HCT116 (cell line): ENCODE data around the gene RS1. TPM values are rescaled to one million over a fixed set of nuclear protein-coding genes. Genes with fewer than 3 reads are reported as not detected.

Source experiments
- ATAC-seq: fragments of 200-7000 bp; cut with Tn5 transposase; 2 replicates; pipeline ENCODE4 v1.9.1; 2020; ENCODE audit warnings: mild to moderate bottlenecking, moderate library complexity
- BruUV-seq: library from RNA; stranded (reverse); fragments of 400-500 nt; replicated peaks from 2 replicates; lab custom pipeline; 2021; lab: Mats Ljungman, UMichigan
- CTCF ChIA-PET: fragments of 300-600 bp; sonication (Branson Sonifier 250); formaldehyde crosslinking; loops from one replicate; lab custom pipeline; 2021; ENCODE audit warnings: antibody characterized with exemption; lab: Charles Lee
- POLR2A ChIA-PET: fragments of 300-600, 350-600 bp; sonication (Branson Sonifier 250); formaldehyde crosslinking; loops from one replicate; lab custom pipeline; 2021; ENCODE audit warnings: antibody characterized with exemption; lab: Charles Lee
- RAD21 ChIA-PET, 2 experiments: fragments of 300-600 bp; sonication (Branson Sonifier 250); formaldehyde crosslinking; loops; one replicate each; lab custom pipeline; 2023; ENCODE audit warnings: low total read pairs in 2 of 2; ENCODE audit not compliant: uncharacterized antibody in 2 of 2, unreplicated experiment in 2 of 2, low non-redundant PET in 1 of 2; lab: Charles Lee
- DNase-seq: peaks from one replicate; pipeline ENCODE4 v3.0.0-alpha.2; 2010; ENCODE audit warnings: low read depth, low spot score
- H2AFZ ChIP-seq: fragments of 200-600 bp; shearing (Covaris generic), sonication (generic); 2 replicates; pipeline ENCODE4 v1.6.1; 2017; ENCODE audit warnings: low read depth, mixed run types, mixed read lengths, antibody characterized with exemption, low read length; ENCODE audit not compliant: poor library complexity, severe bottlenecking
- H3K27ac ChIP-seq: 2 replicates; pipeline ENCODE4 v1.5.1; 2012; ENCODE audit warnings: low read depth, low read length
- H3K27me3 ChIP-seq: fragments of 200-600 bp; sonication (generic); 2 replicates; pipeline ENCODE4 v1.6.1; 2016; ENCODE audit warnings: mixed run types, low read length, mixed read lengths; ENCODE audit not compliant: insufficient read depth
- H3K36me3 ChIP-seq, 2 experiments: fragments of 200-500 bp in 1 of 2; fragments of 200-600 bp in 1 of 2; sonication (Bioruptor generic) in 1 of 2; sonication (generic) in 1 of 2; 2 replicates each; pipeline versions ENCODE4 v1.5.1 to v1.6.1; 2014 to 2016; ENCODE audit warnings: low read length in 2 of 2, inconsistent platforms in 1 of 2, mixed read lengths in 1 of 2, mixed run types in 1 of 2; ENCODE audit not compliant: insufficient read depth in 2 of 2, control insufficient read depth in 1 of 2
- H3K4me1 ChIP-seq, 2 experiments: fragments of 200-600 bp in 1 of 2; sonication (generic) in 1 of 2; 2 replicates each; pipeline versions ENCODE4 v1.5.1 to v1.6.1; 2012 to 2017; ENCODE audit warnings: low read length in 2 of 2, inconsistent platforms in 1 of 2, mild to moderate bottlenecking in 1 of 2, mixed read lengths in 1 of 2, mixed run types in 1 of 2, moderate library complexity in 1 of 2; ENCODE audit not compliant: insufficient read depth in 2 of 2, control insufficient read depth in 1 of 2
- H3K4me2 ChIP-seq: fragments of 200-600 bp; sonication (generic); 2 replicates; pipeline ENCODE4 v1.6.1; 2017; ENCODE audit warnings: mixed run types, low read length, mixed read lengths
- H3K4me3 ChIP-seq, 2 experiments: fragments of 200-600 bp in 1 of 2; sonication (generic) in 1 of 2; replicated peaks in 1 of 2; 2 replicates each; pipeline ENCODE4 v1.5.1; 2011 to 2016; ENCODE audit warnings: low read length in 2 of 2, control low read depth in 1 of 2, low read depth in 1 of 2, mild to moderate bottlenecking in 1 of 2, mixed read lengths in 1 of 2, mixed run types in 1 of 2
- H3K79me2 ChIP-seq: fragments of 200-600 bp; sonication (generic); 2 replicates; pipeline ENCODE4 v1.6.1; 2017; ENCODE audit warnings: mild to moderate bottlenecking, mixed run types, low read length, moderate library complexity, mixed read lengths; ENCODE audit not compliant: insufficient read depth
- H3K9ac ChIP-seq: fragments of 200-600 bp; sonication (generic); 2 replicates; pipeline ENCODE4 v1.6.1; 2016; ENCODE audit warnings: low read length, mixed read lengths
- H3K9me2 ChIP-seq: fragments of 200-600 bp; sonication (generic), shearing (Covaris generic); 2 replicates; pipeline ENCODE4 v1.6.1; 2017; ENCODE audit warnings: mixed run types, mild to moderate bottlenecking, moderate library complexity; ENCODE audit not compliant: insufficient read depth
- H3K9me3 ChIP-seq, 2 experiments: fragments of 200-500 bp in 1 of 2; fragments of 200-600 bp in 1 of 2; sonication (Bioruptor generic) in 1 of 2; sonication (generic) in 1 of 2; 2 replicates each; pipeline ENCODE4 v1.6.1; 2014 to 2017; ENCODE audit warnings: low read length in 2 of 2, mixed read lengths in 2 of 2, inconsistent platforms in 1 of 2, low read depth in 1 of 2, mild to moderate bottlenecking in 1 of 2, mixed run types in 1 of 2, moderate library complexity in 1 of 2; ENCODE audit not compliant: control insufficient read depth in 1 of 2, insufficient read depth in 1 of 2
- H4K20me1 ChIP-seq: fragments of 200-600 bp; sonication (generic), shearing (Covaris generic); 2 replicates; pipeline ENCODE4 v1.6.1; 2017; ENCODE audit warnings: mixed run types, mild to moderate bottlenecking, moderate library complexity; ENCODE audit not compliant: insufficient read depth
- ATF3 ChIP-seq: IDR thresholded peaks from 2 replicates; pipeline ENCODE4 v1.6.1; 2012
- CBX3 ChIP-seq: IDR thresholded peaks from 2 replicates; pipeline ENCODE4 v1.6.1; 2012; ENCODE audit warnings: low read depth
- CEBPB ChIP-seq: IDR thresholded peaks from 2 replicates; pipeline ENCODE4 v1.6.1; 2012; ENCODE audit warnings: low read depth
- CTCF ChIP-seq, 3 experiments: fragments of 200-600 bp in 1 of 3; sonication (generic) in 1 of 3; IDR thresholded peaks in 2 of 3; conservative IDR thresholded peaks in 1 of 3; 2 replicates each; pipeline ENCODE4 v1.5.1; 2012 to 2017; ENCODE audit warnings: low read depth in 2 of 3, low read length in 2 of 3, antibody characterized with exemption in 1 of 3, borderline replicate concordance in 1 of 3, control low read depth in 1 of 3, mild to moderate bottlenecking in 1 of 3, mixed read lengths in 1 of 3, mixed run types in 1 of 3, moderate library complexity in 1 of 3; ENCODE audit not compliant: insufficient read depth in 1 of 3
- EZH2phosphoT487 ChIP-seq: fragments of 200-600 bp; IDR thresholded peaks from 2 replicates; pipeline ENCODE4 v1.6.1; 2018; ENCODE audit warnings: antibody characterized with exemption, borderline replicate concordance
- POLR2AphosphoS5 ChIP-seq: IDR thresholded peaks from 2 replicates; pipeline ENCODE4 v1.6.1; 2011; ENCODE audit warnings: mild to moderate bottlenecking, low read depth, low read length, moderate library complexity
- SIN3A ChIP-seq: IDR thresholded peaks from 2 replicates; pipeline ENCODE4 v1.6.1; 2012; ENCODE audit warnings: low read depth
- SP1 ChIP-seq: IDR thresholded peaks from 2 replicates; pipeline ENCODE4 v1.6.1; 2012; ENCODE audit warnings: low read depth
- ZNF274 ChIP-seq: fragments of 200-500 bp; sonication (Bioruptor generic); IDR thresholded peaks from 2 replicates; pipeline ENCODE4 v1.6.1; 2014; ENCODE audit warnings: mild to moderate bottlenecking, low read depth, low read length, inconsistent platforms
- intact Hi-C: fragments of 100-400 bp; cut with micrococcal nuclease; formaldehyde crosslinking; loops from 2 replicates; pipeline ENCODE4 v1.10.0; 2022
- total RNA-seq: library from RNA; stranded (reverse); gene quantifications from one replicate; pipeline ENCODE4 v1.2.1, GENCODE V29; 2021; ENCODE audit not compliant: unreplicated experiment
- TF ChIP-seq, protein P1 (sequence below): IDR thresholded peaks from 2 replicates; pipeline ENCODE4 v1.6.1; 2011; ENCODE audit warnings: mild to moderate bottlenecking, low read length, moderate library complexity; ENCODE audit not compliant: insufficient replicate concordance; ENCODE audit errors: extremely low read depth

Gene RS1
- total RNA-seq, 1 experiment from 2014 or later, result not detected

DNA sequence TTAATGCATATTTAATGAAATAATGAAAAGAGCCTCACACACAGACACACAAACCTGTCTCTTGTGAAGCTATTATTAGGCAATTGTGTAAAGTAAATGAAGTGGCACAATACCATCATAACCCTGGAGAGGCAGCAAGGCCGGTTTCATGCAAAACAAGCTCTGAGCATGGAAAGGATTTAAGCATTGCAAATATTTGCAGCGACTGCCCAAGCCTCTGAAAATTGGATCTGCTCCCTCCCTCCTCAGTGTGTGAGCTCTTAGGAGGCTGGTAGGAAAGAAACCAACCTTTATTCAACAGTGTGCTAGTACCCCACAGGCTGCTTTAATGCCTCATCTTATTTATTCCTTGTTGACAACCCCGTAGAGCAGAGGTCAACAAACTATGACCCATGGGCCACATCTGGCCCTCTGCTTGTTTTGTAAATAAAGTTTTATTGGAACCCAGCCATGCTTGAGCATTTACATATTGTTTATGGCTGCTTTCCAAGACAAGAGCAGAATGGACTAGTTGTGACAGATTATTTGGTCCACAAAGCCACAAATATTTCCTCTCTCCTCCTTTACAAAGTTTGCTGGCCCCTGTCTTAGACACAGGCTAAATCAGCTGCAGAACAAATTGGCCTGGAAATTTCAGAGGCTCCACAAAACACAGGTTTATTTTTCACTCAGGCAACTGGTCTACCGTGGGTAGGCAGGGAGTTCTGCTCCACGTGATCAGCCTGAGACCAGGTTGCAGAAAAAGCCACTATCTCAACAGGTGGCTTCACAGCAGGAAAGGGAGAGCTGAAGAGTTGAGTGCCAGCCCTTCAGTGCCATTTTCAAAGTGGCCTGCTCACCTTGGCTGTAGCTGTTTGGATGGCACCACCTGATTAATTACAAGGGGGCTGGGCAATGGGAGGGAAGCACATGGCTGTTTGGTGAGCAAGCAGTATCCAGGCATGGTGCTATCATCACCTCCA lies 16.8 kb downstream of the RS1 start:
- TF ChIP-seq CTCF (IDR thresholded peaks at IDR 0.05 in 2 of 3, conservative IDR thresholded peaks at IDR 0.05 in 1 of 3; ENCODE audit: borderline replicate concordance in 1 of 3, insufficient read depth in 1 of 3, low read depth in 2 of 3, low read length in 2 of 3), result no peak
- TF ChIP-seq EZH2phosphoT487, result no peak
- no peak for TF ChIP-seq POLR2AphosphoS5
- no peak for TF ChIP-seq SIN3A
- TF ChIP-seq, protein P1, sequence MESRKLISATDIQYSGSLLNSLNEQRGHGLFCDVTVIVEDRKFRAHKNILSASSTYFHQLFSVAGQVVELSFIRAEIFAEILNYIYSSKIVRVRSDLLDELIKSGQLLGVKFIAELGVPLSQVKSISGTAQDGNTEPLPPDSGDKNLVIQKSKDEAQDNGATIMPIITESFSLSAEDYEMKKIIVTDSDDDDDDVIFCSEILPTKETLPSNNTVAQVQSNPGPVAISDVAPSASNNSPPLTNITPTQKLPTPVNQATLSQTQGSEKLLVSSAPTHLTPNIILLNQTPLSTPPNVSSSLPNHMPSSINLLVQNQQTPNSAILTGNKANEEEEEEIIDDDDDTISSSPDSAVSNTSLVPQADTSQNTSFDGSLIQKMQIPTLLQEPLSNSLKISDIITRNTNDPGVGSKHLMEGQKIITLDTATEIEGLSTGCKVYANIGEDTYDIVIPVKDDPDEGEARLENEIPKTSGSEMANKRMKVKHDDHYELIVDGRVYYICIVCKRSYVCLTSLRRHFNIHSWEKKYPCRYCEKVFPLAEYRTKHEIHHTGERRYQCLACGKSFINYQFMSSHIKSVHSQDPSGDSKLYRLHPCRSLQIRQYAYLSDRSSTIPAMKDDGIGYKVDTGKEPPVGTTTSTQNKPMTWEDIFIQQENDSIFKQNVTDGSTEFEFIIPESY, result no peak
- TF ChIP-seq ATF3, result no peak
- no peak for TF ChIP-seq SP1
- no peak for TF ChIP-seq CBX3
- TF ChIP-seq CEBPB, result no peak
- no peak for TF ChIP-seq ZNF274
- RAD21 ChIA-PET, result no interaction called here
- H3K9ac ChIP-seq, result no peak overlapping the region
- no peaks in the 10 kb centered on the region for H3K79me2 ChIP-seq
- no peaks in the 10 kb centered on the region for H3K27me3 ChIP-seq
- intact Hi-C loops, result no loop called here
- BruUV-seq, result no TSS peak
- no peak for DNase-seq
- H3K4me2 ChIP-seq, result no peak overlapping the region
- POLR2A ChIA-PET, result no interaction called here
- no peaks in the 10 kb centered on the region for H3K36me3 ChIP-seq
- H3K9me2 ChIP-seq, result no peaks in the 10 kb centered on the region
- H4K20me1 ChIP-seq, result no peaks in the 10 kb centered on the region
- CTCF ChIA-PET, result no interaction called here
- H3K4me1 ChIP-seq, result no peaks in the 10 kb centered on the region
- H2AFZ ChIP-seq, result no peak overlapping the region
- no peak overlapping the region for H3K27ac ChIP-seq
- ATAC-seq, result no peak
- H3K9me3 ChIP-seq, result no peaks in the 10 kb centered on the region
- no peak overlapping the region for H3K4me3 ChIP-seq
